CD14-positive monocyte (primary cell): ENCODE results near the gene CD4. TPM values are rescaled to one million over a fixed set of nuclear protein-coding genes. Genes with fewer than 3 reads are reported as not detected.

Source experiments
- DNase-seq, 3 donors: peaks; one replicate each; pipeline ENCODE4 v3.0.0-alpha.2; 2011 to 2022
- H2AFZ ChIP-seq: 2 replicates; pipeline ENCODE4 v1.6.0; 2012; ENCODE audit warnings: mild to moderate bottlenecking, low read depth, low read length, inconsistent platforms; ENCODE audit not compliant: insufficient read depth, poor library complexity, severe bottlenecking
- H3K27ac ChIP-seq, 2 donors: 1 replicate in 1 of 2; 2 replicates in 1 of 2; pipeline ENCODE4 v1.5.1; 2012 to 2013; ENCODE audit warnings: low read length in 2 of 2, control low read depth in 1 of 2, inconsistent platforms in 1 of 2, low read depth in 1 of 2, mild to moderate bottlenecking in 1 of 2
- H3K27me3 ChIP-seq, 2 donors: one replicate each; pipeline versions ENCODE4 v1.6.0 to v1.6.1; 2011 to 2013; ENCODE audit warnings: low read length in 2 of 2; ENCODE audit not compliant: control insufficient read depth in 2 of 2, insufficient read depth in 2 of 2
- H3K36me3 ChIP-seq, 2 donors: replicated peaks in 1 of 2; 1 replicate in 1 of 2; 2 replicates in 1 of 2; pipeline versions ENCODE4 v1.5.1 to v1.6.1; 2012 to 2013; ENCODE audit warnings: low read length in 2 of 2, control low read depth in 1 of 2, inconsistent platforms in 1 of 2, mild to moderate bottlenecking in 1 of 2; ENCODE audit not compliant: insufficient read depth in 2 of 2, control insufficient read depth in 1 of 2
- H3K4me1 ChIP-seq, 2 donors: 1 replicate in 1 of 2; 2 replicates in 1 of 2; pipeline versions ENCODE4 v1.5.1 to v1.6.1; 2012 to 2013; ENCODE audit warnings: low read length in 2 of 2, control low read depth in 1 of 2, inconsistent platforms in 1 of 2, mild to moderate bottlenecking in 1 of 2, moderate library complexity in 1 of 2; ENCODE audit not compliant: insufficient read depth in 2 of 2, control insufficient read depth in 1 of 2
- H3K4me2 ChIP-seq: replicated peaks from 2 replicates; pipeline ENCODE3; 2012; ENCODE audit warnings: low read length, moderate library complexity, mild to moderate bottlenecking; ENCODE audit not compliant: poor library complexity, severe bottlenecking; ENCODE audit errors: extremely low read depth
- H3K4me3 ChIP-seq, 3 experiments: fragments of 200-600 bp in 1 of 3; sonication (generic) in 1 of 3; replicated peaks in 1 of 3; 1 replicate in 2 of 3; 2 replicates in 1 of 3; pipeline ENCODE4 v1.5.1; 2011 to 2013; ENCODE audit warnings: low read length in 3 of 3, mild to moderate bottlenecking in 3 of 3, control low read depth in 2 of 3, low read depth in 2 of 3, inconsistent platforms in 1 of 3, moderate library complexity in 1 of 3
- H3K79me2 ChIP-seq: 2 replicates; pipeline ENCODE4 v1.6.0; 2012; ENCODE audit warnings: mild to moderate bottlenecking, control low read depth, inconsistent platforms, low read length, moderate library complexity; ENCODE audit not compliant: insufficient read depth
- H3K9ac ChIP-seq: 2 replicates; pipeline ENCODE4 v1.6.0; 2017; ENCODE audit warnings: low read length, mild to moderate bottlenecking; ENCODE audit not compliant: insufficient read depth, poor library complexity, severe bottlenecking
- H3K9me3 ChIP-seq, 2 donors: replicated peaks in 1 of 2; 1 replicate in 1 of 2; 2 replicates in 1 of 2; pipeline versions ENCODE4 v1.5.1 to v1.6.1; 2012 to 2013; ENCODE audit warnings: low read length in 2 of 2, control low read depth in 1 of 2; ENCODE audit not compliant: control insufficient read depth in 1 of 2, insufficient read depth in 1 of 2
- H4K20me1 ChIP-seq: 2 replicates; pipeline ENCODE4 v1.6.0; 2012; ENCODE audit warnings: mild to moderate bottlenecking, low read length, control low read depth, moderate library complexity; ENCODE audit not compliant: insufficient read depth
- H3K27ac Mint-ChIP-seq, 7 donors: one replicate each; pipeline ENCODE4 v1.8.0; 2020; ENCODE audit warnings: mild to moderate bottlenecking in 7 of 7, mixed read lengths in 7 of 7, moderate library complexity in 6 of 7, inconsistent platforms in 2 of 7
- H3K27me3 Mint-ChIP-seq, 3 donors: one replicate each; pipeline ENCODE4 v1.8.0; 2021 to 2022; ENCODE audit warnings: low read depth in 3 of 3, mild to moderate bottlenecking in 3 of 3, mixed read lengths in 3 of 3, moderate library complexity in 3 of 3, inconsistent platforms in 1 of 3
- H3K36me3 Mint-ChIP-seq, 2 donors: one replicate each; pipeline ENCODE4 v1.8.0; 2020; ENCODE audit warnings: mixed read lengths in 2 of 2, inconsistent platforms in 1 of 2, mild to moderate bottlenecking in 1 of 2
- H3K4me1 Mint-ChIP-seq: one replicate; pipeline ENCODE4 v1.8.0; 2020; ENCODE audit warnings: mild to moderate bottlenecking, mixed read lengths
- H3K4me3 Mint-ChIP-seq, 2 donors: one replicate each; pipeline ENCODE4 v1.8.0; 2020; ENCODE audit warnings: mild to moderate bottlenecking in 2 of 2, mixed read lengths in 2 of 2, moderate library complexity in 1 of 2
- H3K9me3 Mint-ChIP-seq, 7 donors: one replicate each; pipeline ENCODE4 v1.8.0; 2020 to 2022; ENCODE audit warnings: mixed read lengths in 7 of 7, mild to moderate bottlenecking in 6 of 7, moderate library complexity in 6 of 7, inconsistent platforms in 2 of 7
- CTCF ChIP-seq: fragments of 200-600 bp; IDR thresholded peaks from one replicate; pipeline ENCODE4 v1.8.0; 2022; ENCODE audit warnings: antibody characterized with exemption, mild to moderate bottlenecking
- WGBS: methylation state at CpG from one replicate; pipeline ENCODE4 v1.1.5; 2013; ENCODE audit warnings: missing lambda C conversion rate; ENCODE audit not compliant: insufficient coverage; 5-methylcytosine and 5-hydroxymethylcytosine counted together
- intact Hi-C, 2 donors: fragments of 100-400 bp; cut with micrococcal nuclease; formaldehyde crosslinking; loops; one replicate each; pipeline versions ENCODE4 v1.15.0 to v1.15.1; 2023
- polyA plus RNA-seq, 3 donors: library from polyadenylated mRNA; depleted of rRNA in 1 of 3; unstranded in 2 of 3; stranded (reverse) in 1 of 3; fragments of 300-500 nt in 2 of 3; fragments of >200 nt in 1 of 3; fragmentation: Illumina TruSeq in 2 of 3; gene quantifications; 1 replicate in 2 of 3; 2 replicates in 1 of 3; pipeline ENCODE4 v1.2.3, GENCODE V29; 2012 to 2021

CD4 gene
- polyA plus RNA-seq, 3 donors = 261 to 371 (median 269) TPM

- Mint-ChIP-seq H3K27me3 (peaks cover 0 to 2% (median 1%) of the 10 kb centered on the region in 3 donors), H3K27ac (no peak overlapping the region), H3K4me1 (peaks cover 32% of the 10 kb centered on the region), H3K9me3 (peaks cover 0 to 2% (median 0%) of the 10 kb centered on the region in 7 donors), H3K4me3 (no peak overlapping the region), H3K36me3 (peaks cover 60 to 66% of the 10 kb centered on the region in 2 donors)
- peaks cover 24 to 33% of the 10 kb centered on the region in 2 donors for H3K4me1 ChIP-seq
- no peak overlapping the region for H3K9ac ChIP-seq
- 92% methylated on average over 3 of the region's 3 CpGs for WGBS
- peaks cover 60 to 66% of the 10 kb centered on the region in 2 donors for H3K36me3 ChIP-seq
- no peaks in the 10 kb centered on the region for H3K79me2 ChIP-seq
- H3K4me2 ChIP-seq = no peak overlapping the region
- peaks cover 67% of the 10 kb centered on the region for H4K20me1 ChIP-seq
- H2AFZ ChIP-seq = no peak overlapping the region
- H3K27ac ChIP-seq = no peak overlapping the region
- intact Hi-C loops = no loop called here
- TF ChIP-seq CTCF = no peak
- DNase-seq = no peak
- H3K27me3 ChIP-seq = no peaks in the 10 kb centered on the region
- no peaks in the 10 kb centered on the region for H3K9me3 ChIP-seq
- H3K4me3 ChIP-seq = no peak overlapping the region
These were observed 27.3 kb downstream of the CD4 start for GRCh38 chr12:6816598-6816997.

DNA sequence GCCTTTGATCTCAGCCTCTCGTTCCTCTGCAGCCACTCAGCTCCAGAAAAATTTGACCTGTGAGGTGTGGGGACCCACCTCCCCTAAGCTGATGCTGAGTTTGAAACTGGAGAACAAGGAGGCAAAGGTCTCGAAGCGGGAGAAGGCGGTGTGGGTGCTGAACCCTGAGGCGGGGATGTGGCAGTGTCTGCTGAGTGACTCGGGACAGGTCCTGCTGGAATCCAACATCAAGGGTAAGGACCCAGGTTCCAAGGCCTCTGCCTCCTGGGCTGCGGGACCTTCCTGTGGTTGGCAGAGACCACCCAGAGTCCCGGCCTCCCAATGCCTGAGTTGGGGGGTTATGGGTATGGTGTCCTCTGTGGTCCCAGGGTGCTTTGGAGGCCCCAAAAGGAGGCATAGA lies 27.8 kb downstream of the CD4 start:
- Mint-ChIP-seq H3K9me3 (peaks cover 0 to 2% (median 0%) of the 10 kb centered on the region in 7 donors), H3K27me3 (peaks cover 0 to 2% (median 1%) of the 10 kb centered on the region in 3 donors), H3K27ac (no peak overlapping the region), H3K36me3 (peaks cover 60 to 66% of the 10 kb centered on the region in 2 donors), H3K4me3 (no peak overlapping the region), H3K4me1 (peaks cover 33% of the 10 kb centered on the region)
- Histone ChIP-seq H3K9me3 (no peaks in the 10 kb centered on the region), H3K27me3 (peaks cover 0 to 2% of the 10 kb centered on the region in 2 donors), H3K27ac (no peak overlapping the region), H3K4me3 (no peak overlapping the region), H3K4me2 (no peak overlapping the region), H4K20me1 (peaks cover 62% of the 10 kb centered on the region), H3K36me3 (peaks cover 60 to 66% of the 10 kb centered on the region in 2 donors), H3K79me2 (peaks cover 2% of the 10 kb centered on the region), H3K9ac (no peak overlapping the region), H3K4me1 (peaks cover 25 to 34% of the 10 kb centered on the region in 2 donors), H2AFZ (no peak overlapping the region)
- whole genome bisulfite sequencing = 98% methylated on average over 7 of the region's 8 CpGs
- no peak for TF ChIP-seq CTCF
- intact Hi-C loops = no loop called here
- peak in 1 of 3 donors; percentile 1 for DNase-seq
